ENCODE measurements around the gene SMARCD2.

Gene SMARCD2

DNA sequence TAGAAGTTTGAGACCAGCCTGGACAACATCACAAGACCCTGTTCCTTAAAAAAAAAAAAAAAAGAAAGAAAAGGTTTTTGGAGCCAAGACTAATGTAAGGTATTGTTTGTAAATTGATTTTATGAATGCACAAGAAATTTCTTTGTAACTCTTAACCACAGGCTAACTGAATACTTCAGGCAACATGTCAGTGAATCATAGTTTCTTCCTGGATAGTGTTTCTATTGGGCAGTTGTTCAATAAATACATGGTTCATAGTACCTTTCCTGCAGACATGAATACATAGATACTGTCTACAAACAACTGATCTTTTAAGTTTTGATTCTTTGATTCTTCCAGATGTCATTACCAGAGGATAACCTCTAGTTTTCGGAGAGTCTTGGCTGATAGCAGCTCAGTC is 56.9 kb downstream of the SMARCD2 start:
- Histone ChIP-seq H3K4me1 (ENCODE audit: insufficient read depth, low read length, poor library complexity, severe bottlenecking) (peaks cover 29% of the 10 kb centered on the region), H3F3A (ENCODE audit: low read depth) (no peaks in the 10 kb centered on the region), H3K79me2 (ENCODE audit: insufficient read depth, low read length) (peaks cover 99% of the 10 kb centered on the region), H3K4me2 (ENCODE audit: low read depth, low read length, poor library complexity, severe bottlenecking) (no peak overlapping the region), H3K4me3 (ENCODE audit: low read length, poor library complexity, severe bottlenecking) (no peak overlapping the region), H2AFZ (ENCODE audit: low read length) (no peak overlapping the region), H3K9me2 (replicated peaks; ENCODE audit: low read depth, low read length) (no peaks in the 10 kb centered on the region), H4K20me1 (ENCODE audit: insufficient read depth, low read length, poor library complexity, severe bottlenecking) (peaks cover 69% of the 10 kb centered on the region), H3K27me3 (ENCODE audit: insufficient read depth, low read length, poor library complexity, severe bottlenecking) (no peaks in the 10 kb centered on the region), H3K36me3 (ENCODE audit: insufficient read depth, low read length) (peaks cover 48% of the 10 kb centered on the region), H3K9me3 (ENCODE audit: insufficient read depth, low read depth, low read length) (no peaks in the 10 kb centered on the region), H3K9ac (ENCODE audit: low read depth, low read length, poor library complexity, severe bottlenecking) (no peak overlapping the region)
- no peak for TF ChIP-seq CTCF (conservative IDR thresholded peaks at IDR 0.05; ENCODE audit: low read length)
- no peak for TF ChIP-seq EZH2phosphoT487 (IDR thresholded peaks at IDR 0.05; ENCODE audit: borderline replicate concordance)

GRCh38 chr17:63783522-63783921 is 59.0 kb downstream of the SMARCD2 start:
- Histone ChIP-seq H3K36me3 (ENCODE audit: insufficient read depth, low read length) (peaks cover 34% of the 10 kb centered on the region; the same call in 1 of the 2 replicates), H3F3A (ENCODE audit: low read depth) (no peaks in the 10 kb centered on the region), H3K9ac (ENCODE audit: low read depth, low read length, poor library complexity, severe bottlenecking) (peak overlapping the region; percentile 9), H3K4me1 (ENCODE audit: insufficient read depth, low read length, poor library complexity, severe bottlenecking) (peaks cover 46% of the 10 kb centered on the region), H3K9me2 (replicated peaks; ENCODE audit: low read depth, low read length) (no peaks in the 10 kb centered on the region), H3K4me2 (ENCODE audit: low read depth, low read length, poor library complexity, severe bottlenecking) (peak overlapping the region; percentile 42), H3K79me2 (ENCODE audit: insufficient read depth, low read length) (peaks cover 99% of the 10 kb centered on the region), H3K4me3 (ENCODE audit: low read length, poor library complexity, severe bottlenecking) (no peak overlapping the region), H3K27me3 (ENCODE audit: insufficient read depth, low read length, poor library complexity, severe bottlenecking) (no peaks in the 10 kb centered on the region), H3K9me3 (ENCODE audit: insufficient read depth, low read depth, low read length) (no peaks in the 10 kb centered on the region), H2AFZ (ENCODE audit: low read length) (no peak overlapping the region), H4K20me1 (ENCODE audit: insufficient read depth, low read length, poor library complexity, severe bottlenecking) (peaks cover 81% of the 10 kb centered on the region)
- TF ChIP-seq CTCF (conservative IDR thresholded peaks at IDR 0.05; ENCODE audit: low read length), result no peak
- TF ChIP-seq EZH2phosphoT487 (IDR thresholded peaks at IDR 0.05; ENCODE audit: borderline replicate concordance), result no peak

Measured in Loucy (cell line).